GM23248 (cell line): Measurements from ENCODE around the gene BTBD7. TPM values are rescaled to one million over a fixed set of nuclear protein-coding genes. Genes with fewer than 3 reads are reported as not detected.

Experiments used
- DNase-seq: peaks from one replicate; pipeline ENCODE4 v3.0.0-alpha.2; 2015
- H2AFZ ChIP-seq: fragments of 200-600 bp; sonication (generic); 2 replicates; pipeline ENCODE4 v1.6.1; 2016; ENCODE audit warnings: antibody characterized with exemption
- H3F3A ChIP-seq: fragments of 200-600 bp; sonication (generic); 2 replicates; pipeline ENCODE4 v1.6.1; 2016; ENCODE audit warnings: mild to moderate bottlenecking, antibody characterized with exemption, mixed run types; ENCODE audit not compliant: insufficient read depth
- H3K27ac ChIP-seq: fragments of 200-600 bp; sonication (generic); 2 replicates; pipeline ENCODE4 v1.5.1; 2016; ENCODE audit warnings: mild to moderate bottlenecking
- H3K27me3 ChIP-seq: fragments of 200-600 bp; sonication (generic); replicated peaks from 2 replicates; pipeline ENCODE4 v1.6.1; 2016; ENCODE audit warnings: mild to moderate bottlenecking; ENCODE audit not compliant: insufficient read depth
- H3K36me3 ChIP-seq: fragments of 200-600 bp; sonication (generic); 2 replicates; pipeline ENCODE4 v1.6.1; 2016; ENCODE audit warnings: low read depth, mild to moderate bottlenecking
- H3K4me1 ChIP-seq: fragments of 200-600 bp; sonication (generic); 2 replicates; pipeline ENCODE4 v1.6.1; 2016; ENCODE audit warnings: mild to moderate bottlenecking; ENCODE audit not compliant: insufficient read depth
- H3K4me2 ChIP-seq: fragments of 200-600 bp; sonication (generic); one replicate; pipeline ENCODE4 v1.6.1; 2016; ENCODE audit warnings: mild to moderate bottlenecking; ENCODE audit not compliant: unreplicated experiment
- H3K4me3 ChIP-seq: fragments of 200-600 bp; sonication (generic); 2 replicates; pipeline ENCODE4 v1.5.1; 2016; ENCODE audit warnings: mild to moderate bottlenecking
- H3K79me2 ChIP-seq: fragments of 200-600 bp; sonication (generic); 2 replicates; pipeline ENCODE4 v1.6.1; 2016; ENCODE audit warnings: mild to moderate bottlenecking; ENCODE audit not compliant: insufficient read depth
- H3K9ac ChIP-seq: fragments of 200-600 bp; sonication (generic); 2 replicates; pipeline ENCODE4 v1.6.1; 2016; ENCODE audit warnings: mild to moderate bottlenecking
- H3K9me2 ChIP-seq: fragments of 200-600 bp; sonication (generic); 2 replicates; pipeline ENCODE4 v1.6.1; 2016; ENCODE audit warnings: mixed run types, mild to moderate bottlenecking, moderate library complexity; ENCODE audit not compliant: insufficient read depth
- H3K9me3 ChIP-seq: fragments of 200-600 bp; sonication (generic); one replicate; pipeline ENCODE4 v1.6.1; 2017; ENCODE audit warnings: low read depth
- H4K20me1 ChIP-seq: fragments of 200-600 bp; sonication (generic); 2 replicates; pipeline ENCODE4 v1.6.0; 2016; ENCODE audit not compliant: insufficient read depth
- EZH2 ChIP-seq: fragments of 200-600 bp; sonication (generic); IDR thresholded peaks from 2 replicates; pipeline ENCODE4 v1.6.1; 2018; ENCODE audit warnings: antibody characterized with exemption, mild to moderate bottlenecking; ENCODE audit not compliant: insufficient read depth, poor library complexity, severe bottlenecking
- EZH2phosphoT487 ChIP-seq: fragments of 200-600 bp; sonication (generic); IDR thresholded peaks from 2 replicates; pipeline ENCODE4 v1.6.1; 2018; ENCODE audit warnings: antibody characterized with exemption, moderate library complexity, mild to moderate bottlenecking, low read depth; ENCODE audit not compliant: insufficient read depth
- WGBS, 2 experiments: methylation state at CpG; one replicate each; pipeline ENCODE4 v1.1.6; 2015 to 2017; ENCODE audit warnings: low lambda C conversion rate in 2 of 2, low coverage in 1 of 2; ENCODE audit errors: missing lambda C conversion rate in 2 of 2; 5-methylcytosine and 5-hydroxymethylcytosine counted together
- in situ Hi-C: fragments of 300-500 bp; cut with MboI; formaldehyde crosslinking; loops from 2 replicates; pipeline ENCODE4 v1.15.0; 2020
- polyA plus RNA-seq: library from polyadenylated mRNA; unstranded; fragments of >200 nt; fragmentation: Nextera tagmentation; extraction: Ambion mirVana; gene quantifications from 2 replicates; pipeline ENCODE4 v1.2.1, GENCODE V29; 2016
- total RNA-seq: library from RNA; depleted of rRNA; stranded (reverse); fragments of >200 nt; shearing (Covaris generic); gene quantifications from 2 replicates; pipeline ENCODE4 v1.2.3, GENCODE V29; 2014

Gene BTBD7
- total and polyA plus RNA-seq, 2 experiments from 2014 or later = 14.3 to 18.2 TPM

DNA sequence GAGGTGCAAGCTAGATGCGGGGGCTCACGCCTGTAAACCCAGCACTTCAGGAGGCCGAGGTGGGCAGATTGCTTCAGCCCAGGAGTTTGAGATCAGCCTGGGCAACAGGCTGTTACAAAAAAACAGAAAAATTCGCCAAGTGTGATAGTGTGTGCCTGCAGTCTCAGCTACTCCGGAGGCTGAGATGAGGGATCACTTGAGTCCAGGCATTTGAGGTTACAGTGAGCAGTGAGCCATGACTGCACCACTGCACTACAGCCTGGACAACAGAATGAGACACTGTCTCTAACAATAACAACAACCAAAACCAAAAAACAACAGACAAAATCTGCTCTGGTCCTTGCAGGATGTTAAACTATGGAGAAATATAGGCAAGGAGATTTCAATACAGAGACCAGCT is 13.9 kb downstream of the BTBD7 start:
- H3K36me3 ChIP-seq = no peaks in the 10 kb centered on the region
- peaks cover 5% of the 10 kb centered on the region; the same call in 1 of the 2 replicates for H4K20me1 ChIP-seq
- peaks cover 100% of the 10 kb centered on the region for H3K79me2 ChIP-seq
- TF ChIP-seq EZH2 (no peak), EZH2phosphoT487 (no peak)
- no peaks in the 10 kb centered on the region for H3K9me3 ChIP-seq
- H3K27ac ChIP-seq = peak overlapping the region; percentile 44
- peaks cover 50% of the 10 kb centered on the region for H3K4me1 ChIP-seq
- no peak overlapping the region for H3K9ac ChIP-seq
- H3F3A ChIP-seq = peaks cover 27% of the 10 kb centered on the region; the same call in 1 of the 2 replicates
- H2AFZ ChIP-seq = no peak overlapping the region
- in situ Hi-C loops = no loop called here
- no peak overlapping the region for H3K4me3 ChIP-seq
- H3K4me2 ChIP-seq = no peak overlapping the region
- no peaks in the 10 kb centered on the region for H3K9me2 ChIP-seq
- no peaks in the 10 kb centered on the region for H3K27me3 ChIP-seq
- WGBS, 2 experiments = 78 to 86% methylated on average over 5 of the region's 5 CpGs
- DNase-seq = peak; percentile 34

DNA sequence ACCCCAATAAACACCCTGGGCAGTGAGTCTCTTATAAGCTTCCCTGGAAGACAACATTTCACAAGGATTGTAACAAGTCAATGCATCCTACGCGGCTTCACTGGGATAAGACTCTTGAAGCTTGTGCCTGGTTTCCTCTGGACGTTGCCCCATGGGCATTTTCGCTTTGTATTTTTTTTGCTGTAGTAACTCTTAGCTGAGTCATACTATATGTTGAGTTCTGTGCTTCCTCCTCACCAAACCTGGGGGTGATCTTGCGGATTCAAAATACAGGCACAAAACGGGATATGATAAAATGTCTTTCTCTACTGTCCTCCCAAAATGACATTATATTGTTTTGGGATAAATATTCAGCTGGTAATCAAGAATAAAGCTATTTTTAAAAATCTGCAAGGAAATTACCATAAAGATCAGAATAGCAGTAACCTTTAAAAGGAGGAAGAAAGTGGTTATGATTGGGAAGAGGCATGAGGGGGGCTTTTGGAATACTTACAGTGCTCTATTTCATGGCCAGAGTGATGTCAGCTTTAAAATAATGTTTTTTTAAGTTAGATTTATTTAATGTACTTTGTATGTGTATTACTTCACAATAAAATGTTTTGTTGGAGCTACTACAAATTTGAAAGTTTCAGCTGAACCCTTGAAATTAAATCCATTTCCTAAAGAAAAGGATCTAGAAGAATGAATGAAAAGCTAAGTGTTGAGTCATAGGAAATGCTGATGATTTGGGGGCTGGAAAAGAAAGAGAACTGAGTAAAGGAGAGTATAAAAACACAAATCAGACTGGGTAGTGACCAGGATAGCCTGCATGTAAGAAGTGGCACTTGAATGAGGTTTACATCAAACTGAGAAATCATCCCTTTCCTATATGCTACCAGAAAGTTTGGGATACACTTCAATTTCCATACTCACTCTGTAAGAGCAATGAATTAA is 14.7 kb downstream of the BTBD7 start:
- no peak overlapping the region for H3K9ac ChIP-seq
- H3K4me1 ChIP-seq = peaks cover 46% of the 10 kb centered on the region
- in situ Hi-C loops = no loop called here
- no peak for TF ChIP-seq EZH2phosphoT487
- TF ChIP-seq EZH2 = no peak
- peak; percentile 44 for DNase-seq
- H3K4me3 ChIP-seq = no peak overlapping the region
- H4K20me1 ChIP-seq = peaks cover 5% of the 10 kb centered on the region; the same call in 1 of the 2 replicates
- no peaks in the 10 kb centered on the region for H3K36me3 ChIP-seq
- H3K9me3 ChIP-seq = no peaks in the 10 kb centered on the region
- no peaks in the 10 kb centered on the region for H3K9me2 ChIP-seq
- H3K27me3 ChIP-seq = no peaks in the 10 kb centered on the region
- H2AFZ ChIP-seq = no peak overlapping the region
- 91% methylated on average over 6 of the region's 6 CpGs for WGBS, 2 experiments
- H3K4me2 ChIP-seq = peak overlapping the region; percentile 14
- peaks cover 100% of the 10 kb centered on the region for H3K79me2 ChIP-seq
- peak overlapping the region; percentile 44 for H3K27ac ChIP-seq
- peaks cover 27% of the 10 kb centered on the region; the same call in 1 of the 2 replicates for H3F3A ChIP-seq

DNA sequence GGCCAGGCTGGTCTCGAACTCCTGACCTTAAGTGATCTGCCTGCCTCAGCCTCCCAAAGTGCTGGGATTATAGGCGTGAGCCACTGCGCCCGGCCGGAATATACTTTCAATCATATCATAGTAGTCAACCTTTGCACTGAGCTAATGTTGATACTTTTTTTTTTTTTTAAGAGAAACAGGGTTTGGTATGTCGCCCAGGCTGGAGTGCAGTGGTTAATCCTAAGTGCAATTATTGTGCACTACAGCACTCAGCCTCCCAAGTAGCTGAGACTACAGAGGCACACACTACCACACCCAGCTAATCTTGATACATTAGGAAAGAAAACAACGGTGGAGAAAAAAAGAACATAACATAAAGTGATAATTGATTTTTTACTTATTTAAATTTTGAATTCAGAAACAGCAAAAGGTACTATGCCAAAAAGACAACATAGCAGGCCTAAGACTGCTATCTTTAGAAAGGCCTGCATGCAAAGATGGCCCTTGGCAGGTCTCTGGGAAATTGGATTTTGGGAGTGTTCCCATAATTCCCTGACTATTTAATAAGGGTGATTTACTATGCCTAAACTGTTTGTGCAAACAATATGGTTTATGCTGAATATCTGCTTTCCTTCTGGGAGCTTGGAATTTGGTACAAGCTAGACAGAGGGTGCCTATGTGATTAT is 15.5 kb downstream of the BTBD7 start:
- H4K20me1 ChIP-seq = 0 out of 2 replicates have a peak, but pooled peaks cover 8% of the 10 kb centered on the region
- no peak overlapping the region for H3K4me2 ChIP-seq
- no peak overlapping the region for H3K4me3 ChIP-seq
- no peak overlapping the region for H2AFZ ChIP-seq
- no peaks in the 10 kb centered on the region for H3K9me3 ChIP-seq
- H3K27ac ChIP-seq = peak overlapping the region; percentile 0; the same call in 1 of the 2 replicates
- WGBS, 2 experiments = 84 to 85% methylated on average over 7 of the region's 7 CpGs
- H3K9me2 ChIP-seq = no peaks in the 10 kb centered on the region
- TF ChIP-seq EZH2 (no peak), EZH2phosphoT487 (no peak)
- H3K4me1 ChIP-seq = peaks cover 43% of the 10 kb centered on the region
- no peaks in the 10 kb centered on the region for H3K27me3 ChIP-seq
- peaks cover 27% of the 10 kb centered on the region; the same call in 1 of the 2 replicates for H3F3A ChIP-seq
- H3K9ac ChIP-seq = no peak overlapping the region
- peaks cover 100% of the 10 kb centered on the region for H3K79me2 ChIP-seq
- no peak for DNase-seq
- H3K36me3 ChIP-seq = no peaks in the 10 kb centered on the region
- in situ Hi-C loops = no loop called here

DNA sequence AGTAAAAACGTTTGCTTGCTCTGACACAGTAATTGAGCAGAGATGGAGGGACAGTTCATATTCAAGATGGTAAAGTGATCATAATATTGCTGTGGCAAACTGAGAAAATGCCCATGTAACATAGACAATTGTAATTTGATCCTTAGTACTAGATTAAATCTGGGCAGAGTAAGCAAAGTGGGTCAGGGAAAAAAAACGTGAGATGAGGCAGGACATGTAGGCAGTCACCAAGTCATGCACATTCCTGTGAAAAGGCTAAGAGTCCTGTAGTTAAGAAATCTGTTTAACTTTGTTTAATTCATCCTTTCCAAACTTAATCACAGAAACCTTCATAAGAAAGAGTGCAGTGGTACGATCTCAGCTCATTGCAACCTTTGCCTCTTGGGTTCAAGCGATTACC is 16.1 kb downstream of the BTBD7 start:
- in situ Hi-C loops = no loop called here
- Histone ChIP-seq H3F3A (peaks cover 27% of the 10 kb centered on the region; the same call in 1 of the 2 replicates), H3K9me3 (no peaks in the 10 kb centered on the region), H2AFZ (no peak overlapping the region), H3K27ac (peak overlapping the region; percentile 14; the same call in 1 of the 2 replicates), H3K27me3 (no peaks in the 10 kb centered on the region), H3K4me1 (peaks cover 43% of the 10 kb centered on the region), H3K9me2 (no peaks in the 10 kb centered on the region), H4K20me1 (0 out of 2 replicates have a peak, but pooled peaks cover 12% of the 10 kb centered on the region), H3K36me3 (no peaks in the 10 kb centered on the region), H3K9ac (no peak overlapping the region), H3K4me2 (no peak overlapping the region), H3K4me3 (no peak overlapping the region), H3K79me2 (peaks cover 100% of the 10 kb centered on the region)
- TF ChIP-seq EZH2phosphoT487 (no peak), EZH2 (no peak)
- WGBS, 2 experiments = 64 to 66% methylated on average over 4 of the region's 4 CpGs
- DNase-seq = peak; percentile 63
